Gastroesophageal sphincter (tissue), 3 donors: Measurements from ENCODE around the gene ALOXE3.

Experiments used
- CTCF ChIP-seq, 4 experiments: fragments of 200-600 bp in 2 of 4; fragments of 450-650 bp in 2 of 4; sonication (generic) in 1 of 4; IDR thresholded peaks; one replicate each; pipeline ENCODE4 v1.5.1; 2017 to 2019; ENCODE audit warnings: antibody characterized with exemption in 4 of 4, mild to moderate bottlenecking in 2 of 4, moderate library complexity in 2 of 4
- EP300 ChIP-seq: sonication (generic); formaldehyde crosslinking; IDR thresholded peaks from one replicate; pipeline ENCODE4 v1.6.1; 2017; ENCODE audit warnings: antibody characterized with exemption, mild to moderate bottlenecking
- POLR2A ChIP-seq, 2 donors: fragments of 450-650 bp; IDR thresholded peaks; one replicate each; pipeline ENCODE4 v1.6.1; 2017; ENCODE audit warnings: antibody characterized with exemption in 2 of 2, mild to moderate bottlenecking in 2 of 2, moderate library complexity in 1 of 2
- POLR2AphosphoS5 ChIP-seq: sonication (generic); formaldehyde crosslinking; IDR thresholded peaks from one replicate; pipeline ENCODE4 v1.6.1; 2017; ENCODE audit warnings: antibody characterized with exemption

- TF ChIP-seq CTCF (IDR thresholded peaks at IDR 0.05) (no peak), POLR2A (IDR thresholded peaks at IDR 0.05) (no peak), EP300 (no peak), POLR2AphosphoS5 (no peak)
Measured at GRCh38 chr17:8101721-8102120, 16.6 kb downstream of the ALOXE3 start.
